Ovary (tissue), 9 donors: ENCODE measurements around the gene SORCS3. TPM values are rescaled to one million over a fixed set of nuclear protein-coding genes. Genes with fewer than 3 reads are reported as not detected.

ENCODE experiments used
- DNase-seq, 5 donors: peaks; one replicate each; pipeline ENCODE4 v3.0.0-alpha.2; 2019 to 2020
- H3K27ac ChIP-seq, 2 donors: fragments of 200-600 bp; one replicate each; pipeline versions ENCODE4 v1.5.1 to v1.8.0; 2019 to 2022
- H3K27me3 ChIP-seq: fragments of 200-600 bp; one replicate; pipeline ENCODE4 v1.8.0; 2022
- H3K36me3 ChIP-seq: fragments of 200-600 bp; sonication (generic); one replicate; pipeline ENCODE4 v1.5.1; 2019
- H3K4me1 ChIP-seq: one replicate; pipeline ENCODE4 v1.8.1; 2013; ENCODE audit warnings: mild to moderate bottlenecking, moderate library complexity; ENCODE audit not compliant: insufficient read depth
- H3K4me3 ChIP-seq: fragments of 200-600 bp; sonication (generic); one replicate; pipeline ENCODE4 v1.5.1; 2017
- H3K9me3 ChIP-seq, 2 donors: fragments of 200-600 bp in 1 of 2; sonication (generic) in 1 of 2; one replicate each; pipeline versions ENCODE4 v1.5.1 to v1.8.1; 2013 to 2019; ENCODE audit warnings: mild to moderate bottlenecking in 1 of 2, moderate library complexity in 1 of 2
- EP300 ChIP-seq: sonication (generic); formaldehyde crosslinking; IDR thresholded peaks from one replicate; pipeline ENCODE4 v1.6.1; 2017; ENCODE audit warnings: antibody characterized with exemption
- POLR2A ChIP-seq: fragments of 450-650 bp; IDR thresholded peaks from one replicate; pipeline ENCODE4 v1.6.1; 2017; ENCODE audit warnings: antibody characterized with exemption, mild to moderate bottlenecking, moderate library complexity
- WGBS, 3 donors: extraction: QIAGEN DNeasy Blood & Tissue Kit in 1 of 3; methylation state at CpG; one replicate each; pipeline versions ENCODE4 v1.1.5 to v1.1.7; 2013 to 2017; 5-methylcytosine and 5-hydroxymethylcytosine counted together
- intact Hi-C, 4 donors: fragments of 100-400 bp; cut with DNase I; formaldehyde crosslinking; loops; one replicate each; pipeline versions ENCODE4 v1.11.0 to v1.15.1; 2022 to 2023
- polyA plus RNA-seq, 2 donors: library from polyadenylated mRNA; stranded (reverse); fragments of 200-250 nt in 1 of 2; fragments of 350-450 nt in 1 of 2; fragmentation: Illumina TruSeq in 1 of 2; extraction: RNeasy Lipid Tissue Mini Kit (QIAGEN cat#74804) in 1 of 2; gene quantifications; one replicate each; pipeline ENCODE4 v1.2.3, GENCODE V29; 2013 to 2014
- total RNA-seq, 7 donors: library from RNA; depleted of rRNA in 2 of 7; stranded (reverse); fragments of >200 nt in 2 of 7; fragmentation: NEBNext Ultra II Directional in 3 of 7; extraction: Animal tissue kit (Norgen Biotek cat#: 25700) in 3 of 7; gene quantifications; one replicate each; pipeline versions ENCODE4 v1.1.0 to v1.2.4, GENCODE V29; 2016 to 2023
- TF ChIP-seq, protein P1 (sequence below), 3 donors: fragments of 450-650 bp in 2 of 3; fragments of 200-600 bp in 1 of 3; IDR thresholded peaks; one replicate each; pipeline versions ENCODE4 v1.5.1 to v1.8.0; 2016 to 2022; ENCODE audit warnings: antibody characterized with exemption in 3 of 3, mild to moderate bottlenecking in 1 of 3
- donor health status: DM: no; HTN: no; CAD: no; lungs with moderate emphysema.
- donor health status: DM: no; HTN: no; CAD: no.
- donor health status: Bipolar disorder and iron deficiency.
- donor health status: DM: yes; HTN: yes; CAD: no.
- donor health status: DM: no; HTN: no; CAD: no.
- donor health status: DM: yes; HTN: yes; CAD: no.

SORCS3 gene
- total and polyA plus RNA-seq, 9 donors, result 0.07 to 4.5 (median 0.79) TPM; not detected in 1

DNA sequence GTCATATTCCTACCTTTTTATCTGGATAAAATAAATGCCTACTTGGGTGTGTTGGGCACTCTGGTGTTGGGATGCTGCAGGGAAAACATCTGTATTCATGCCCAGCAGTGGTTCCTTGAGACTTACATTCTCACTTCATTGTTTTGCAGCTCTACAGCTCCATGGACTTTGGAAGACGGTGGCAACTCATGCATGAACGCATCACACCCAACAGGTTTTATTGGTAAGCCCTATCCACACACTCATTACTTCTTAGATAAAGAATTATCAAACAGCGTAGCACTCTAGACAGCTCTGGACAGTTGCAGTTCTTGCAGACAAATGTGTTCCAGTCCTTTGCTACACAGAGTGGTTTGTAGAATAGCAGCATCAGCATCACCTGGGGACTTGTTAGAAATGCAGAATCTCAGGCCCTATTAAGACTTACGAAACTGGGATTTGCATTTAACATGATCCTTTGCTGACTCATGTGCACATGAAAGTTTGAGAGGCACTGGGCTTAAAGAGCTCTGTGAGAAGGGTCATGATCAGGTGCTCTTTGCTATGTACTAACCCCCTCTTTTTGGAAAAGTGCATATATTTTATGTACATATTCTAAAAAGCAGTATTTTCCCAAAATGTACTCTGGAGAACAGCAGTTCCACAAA is 401.9 kb downstream of the SORCS3 start:
- intact Hi-C loops, result no loop called here
- Histone ChIP-seq H3K4me1 (no peaks in the 10 kb centered on the region), H3K27me3 (no peaks in the 10 kb centered on the region), H3K9me3 (no peaks in the 10 kb centered on the region), H3K27ac (no peak overlapping the region), H3K36me3 (no peaks in the 10 kb centered on the region), H3K4me3 (no peak overlapping the region)
- TF ChIP-seq, protein P1, sequence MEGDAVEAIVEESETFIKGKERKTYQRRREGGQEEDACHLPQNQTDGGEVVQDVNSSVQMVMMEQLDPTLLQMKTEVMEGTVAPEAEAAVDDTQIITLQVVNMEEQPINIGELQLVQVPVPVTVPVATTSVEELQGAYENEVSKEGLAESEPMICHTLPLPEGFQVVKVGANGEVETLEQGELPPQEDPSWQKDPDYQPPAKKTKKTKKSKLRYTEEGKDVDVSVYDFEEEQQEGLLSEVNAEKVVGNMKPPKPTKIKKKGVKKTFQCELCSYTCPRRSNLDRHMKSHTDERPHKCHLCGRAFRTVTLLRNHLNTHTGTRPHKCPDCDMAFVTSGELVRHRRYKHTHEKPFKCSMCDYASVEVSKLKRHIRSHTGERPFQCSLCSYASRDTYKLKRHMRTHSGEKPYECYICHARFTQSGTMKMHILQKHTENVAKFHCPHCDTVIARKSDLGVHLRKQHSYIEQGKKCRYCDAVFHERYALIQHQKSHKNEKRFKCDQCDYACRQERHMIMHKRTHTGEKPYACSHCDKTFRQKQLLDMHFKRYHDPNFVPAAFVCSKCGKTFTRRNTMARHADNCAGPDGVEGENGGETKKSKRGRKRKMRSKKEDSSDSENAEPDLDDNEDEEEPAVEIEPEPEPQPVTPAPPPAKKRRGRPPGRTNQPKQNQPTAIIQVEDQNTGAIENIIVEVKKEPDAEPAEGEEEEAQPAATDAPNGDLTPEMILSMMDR (IDR thresholded peaks at IDR 0.05), result no peak
- no peak for TF ChIP-seq POLR2A
- TF ChIP-seq EP300, result no peak
- no peak for DNase-seq
- 79 to 93% (median 82%) methylated on average over 4 of the region's 4 CpGs for WGBS, 3 donors

DNA sequence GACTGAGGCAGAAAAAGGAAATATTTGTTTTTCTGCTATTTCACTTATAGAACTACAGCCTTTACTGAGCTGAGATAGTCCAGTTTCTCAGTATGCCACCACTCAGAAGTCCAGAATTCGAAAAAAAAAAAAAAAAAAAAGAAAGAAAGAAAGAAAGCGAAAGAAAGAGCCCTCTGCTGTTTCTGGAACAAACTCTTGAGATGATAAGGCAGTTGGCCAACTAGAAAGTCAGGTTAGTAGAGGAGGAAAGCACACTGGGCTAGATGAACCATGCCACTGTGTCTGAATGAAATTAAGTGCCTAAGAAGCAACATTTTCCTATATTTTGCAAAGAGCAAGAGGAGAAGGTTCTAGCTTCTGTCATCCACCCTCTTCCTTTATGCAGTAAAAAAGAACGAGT is 403.8 kb downstream of the SORCS3 start:
- no peaks in the 10 kb centered on the region for H3K36me3 ChIP-seq
- no peak overlapping the region for H3K4me3 ChIP-seq
- no peak for TF ChIP-seq EP300
- TF ChIP-seq, protein P1 (IDR thresholded peaks at IDR 0.05), result no peak
- TF ChIP-seq POLR2A, result no peak
- intact Hi-C loops, result no loop called here
- H3K9me3 ChIP-seq, result no peaks in the 10 kb centered on the region
- H3K27me3 ChIP-seq, result no peaks in the 10 kb centered on the region
- H3K27ac ChIP-seq, result no peak overlapping the region
- DNase-seq, result no peak
- 59 to 70% (median 69%) methylated on average over 3 of the region's 3 CpGs for WGBS, 3 donors
- H3K4me1 ChIP-seq, result no peaks in the 10 kb centered on the region

DNA sequence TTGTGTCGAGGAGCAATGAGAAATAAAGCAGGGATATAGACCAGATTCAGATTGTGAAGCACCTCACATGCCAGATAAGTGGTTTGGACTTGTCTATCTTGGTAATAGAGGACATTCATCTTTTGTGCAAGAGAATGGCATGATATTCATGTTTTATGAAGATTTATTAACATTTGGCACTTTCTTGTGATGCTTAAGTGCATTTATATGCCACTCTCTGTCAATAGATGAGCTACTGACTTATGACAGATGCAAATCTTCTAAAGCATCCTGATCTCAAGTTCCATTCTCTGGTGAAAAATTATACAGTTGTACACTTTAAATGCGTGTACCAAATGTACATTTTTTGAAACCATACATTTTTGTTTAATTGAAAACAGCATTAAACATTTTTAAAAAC is 415.3 kb downstream of the SORCS3 start:
- WGBS, 3 donors, result 73 to 79% (median 73%) methylated on average over 2 of the region's 2 CpGs
- TF ChIP-seq, protein P1 (IDR thresholded peaks at IDR 0.05), result no peak
- TF ChIP-seq POLR2A (no peak), EP300 (no peak)

DNA sequence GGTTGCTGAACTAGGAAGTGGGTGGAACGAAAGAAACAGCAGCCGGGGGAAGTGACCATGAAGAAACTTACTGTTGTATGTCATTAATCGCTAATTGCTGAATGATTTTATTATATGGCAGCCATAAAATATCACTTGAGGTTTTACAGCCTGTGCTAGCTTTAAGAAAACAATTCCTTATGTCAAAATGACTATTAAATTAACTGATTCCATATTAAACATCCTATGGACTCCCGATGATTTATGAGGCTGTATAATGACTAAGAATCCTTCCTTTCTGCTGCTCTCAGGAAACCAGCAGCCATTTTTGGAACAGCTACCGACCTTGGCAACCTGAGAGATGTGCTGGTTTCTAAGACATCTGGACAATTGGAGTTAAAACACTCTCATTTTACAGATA is 421.9 kb downstream of the SORCS3 start:
- no peaks in the 10 kb centered on the region for H3K4me1 ChIP-seq
- TF ChIP-seq POLR2A (no peak), EP300 (no peak)
- TF ChIP-seq, protein P1 (IDR thresholded peaks at IDR 0.05), result no peak
- H3K9me3 ChIP-seq, result no peaks in the 10 kb centered on the region
- H3K36me3 ChIP-seq, result no peaks in the 10 kb centered on the region
- intact Hi-C loops, result no loop called here
- DNase-seq, result no peak
- WGBS, 3 donors, result 39 to 46% (median 40%) methylated on average over 5 of the region's 5 CpGs
- no peak overlapping the region for H3K4me3 ChIP-seq
- no peak overlapping the region for H3K27ac ChIP-seq
- no peaks in the 10 kb centered on the region for H3K27me3 ChIP-seq

More for the DNA sequence above, 415.3 kb downstream of the SORCS3 start:
- no peaks in the 10 kb centered on the region for H3K4me1 ChIP-seq
- no peaks in the 10 kb centered on the region for H3K27me3 ChIP-seq
- intact Hi-C loops, result no loop called here
- no peak for DNase-seq
- no peak overlapping the region for H3K4me3 ChIP-seq
- no peak overlapping the region for H3K27ac ChIP-seq
- H3K36me3 ChIP-seq, result no peaks in the 10 kb centered on the region
- no peaks in the 10 kb centered on the region for H3K9me3 ChIP-seq
